ENCODE data around the gene FYB2. TPM values are rescaled to one million over a fixed set of nuclear protein-coding genes. Genes with fewer than 3 reads are reported as not detected.

Gene FYB2
- polyA plus RNA-seq, 1 donor (not counting 4 experiments of a cell fraction or from before 2014, with no cell fraction given): not detected

GRCh38 chr1:56836359-56836758, 17.2 kb upstream of the FYB2 start:
- H3K36me3 ChIP-seq (ENCODE audit: control insufficient read depth in 2 of 2, extremely low read depth in 1 of 2, insufficient read depth in 2 of 2, low read length in 2 of 2): no peaks in the 10 kb centered on the region
- dilution Hi-C loops (cut with MboI; ENCODE audit: extremely low pct_ligation_motif_present, low sequenced_read_pairs): no loop called here
- no peaks in the 10 kb centered on the region for H3K9me1 ChIP-seq (ENCODE audit: control insufficient read depth, extremely low read depth, insufficient read depth, low read length)
- no peaks in the 10 kb centered on the region for H4K20me1 ChIP-seq (ENCODE audit: control insufficient read depth, extremely low read depth, insufficient read depth, low read length)
- no peak overlapping the region for H2AFZ ChIP-seq (ENCODE audit: control insufficient read depth, low read length)
- FAIRE-seq (no peak), DNase-seq (ENCODE audit: low read depth, low spot score) (no peak)
- no peaks in the 10 kb centered on the region for H3K27me3 ChIP-seq (ENCODE audit: control insufficient read depth, extremely low read depth, insufficient read depth, low read length)
- no peak overlapping the region for H3K27ac ChIP-seq (ENCODE audit: control insufficient read depth, insufficient read depth, low read length)
- H3K9ac ChIP-seq (ENCODE audit: control insufficient read depth, extremely low read depth, insufficient read depth, low read length): no peak overlapping the region
- H3K79me2 ChIP-seq (ENCODE audit: control insufficient read depth, insufficient read depth, low read length): no peaks in the 10 kb centered on the region
- TF ChIP-seq EZH2 (IDR thresholded peaks at IDR 0.05; ENCODE audit: low read length): no peak
- TF ChIP-seq, protein P1, sequence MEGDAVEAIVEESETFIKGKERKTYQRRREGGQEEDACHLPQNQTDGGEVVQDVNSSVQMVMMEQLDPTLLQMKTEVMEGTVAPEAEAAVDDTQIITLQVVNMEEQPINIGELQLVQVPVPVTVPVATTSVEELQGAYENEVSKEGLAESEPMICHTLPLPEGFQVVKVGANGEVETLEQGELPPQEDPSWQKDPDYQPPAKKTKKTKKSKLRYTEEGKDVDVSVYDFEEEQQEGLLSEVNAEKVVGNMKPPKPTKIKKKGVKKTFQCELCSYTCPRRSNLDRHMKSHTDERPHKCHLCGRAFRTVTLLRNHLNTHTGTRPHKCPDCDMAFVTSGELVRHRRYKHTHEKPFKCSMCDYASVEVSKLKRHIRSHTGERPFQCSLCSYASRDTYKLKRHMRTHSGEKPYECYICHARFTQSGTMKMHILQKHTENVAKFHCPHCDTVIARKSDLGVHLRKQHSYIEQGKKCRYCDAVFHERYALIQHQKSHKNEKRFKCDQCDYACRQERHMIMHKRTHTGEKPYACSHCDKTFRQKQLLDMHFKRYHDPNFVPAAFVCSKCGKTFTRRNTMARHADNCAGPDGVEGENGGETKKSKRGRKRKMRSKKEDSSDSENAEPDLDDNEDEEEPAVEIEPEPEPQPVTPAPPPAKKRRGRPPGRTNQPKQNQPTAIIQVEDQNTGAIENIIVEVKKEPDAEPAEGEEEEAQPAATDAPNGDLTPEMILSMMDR (optimal IDR thresholded peaks at IDR 0.05 in 1 of 3, IDR thresholded peaks at IDR 0.05 in 1 of 3, conservative IDR thresholded peaks at IDR 0.05 in 1 of 3; ENCODE audit: extremely low read depth in 1 of 3, insufficient read depth in 2 of 3, low read length in 3 of 3): no peak
- H3K4me1 ChIP-seq (ENCODE audit: control insufficient read depth, extremely low read depth, insufficient read depth, low read length): peaks cover 13% of the 10 kb centered on the region
- H3K4me3 ChIP-seq (ENCODE audit: control insufficient read depth in 2 of 3, extremely low read depth in 1 of 3, insufficient read depth in 2 of 3, low read depth in 1 of 3, low read length in 3 of 3): no peak overlapping the region
- H3K4me2 ChIP-seq (ENCODE audit: control insufficient read depth, extremely low read depth, insufficient read depth, low read depth, low read length): no peak overlapping the region
- no peaks in the 10 kb centered on the region for H3K9me3 ChIP-seq (ENCODE audit: control insufficient read depth, low read depth, low read length)

DNA sequence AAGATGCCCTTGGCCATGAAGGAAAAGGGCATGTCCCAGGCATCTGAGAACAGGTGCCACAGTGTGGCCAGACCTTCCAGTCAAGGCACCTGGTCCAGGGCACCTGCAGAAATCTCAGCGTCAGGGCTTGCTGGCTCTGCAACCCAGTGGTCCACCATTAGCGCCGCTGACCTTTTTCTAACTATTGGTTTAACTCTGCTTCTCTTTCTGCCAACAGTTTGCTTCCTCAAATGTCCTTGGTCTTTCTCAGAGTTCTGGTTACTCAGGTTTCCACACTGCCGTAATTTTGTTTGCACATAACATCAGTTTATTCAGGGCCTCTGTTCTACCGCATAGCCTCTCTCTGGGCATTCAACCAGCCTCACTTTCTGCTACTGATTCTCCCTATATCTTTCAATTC, 16.5 kb upstream of the FYB2 start:
- dilution Hi-C loops (cut with MboI; ENCODE audit: extremely low pct_ligation_motif_present, low sequenced_read_pairs): no loop called here

More for the DNA sequence above, 16.5 kb upstream of the FYB2 start:
- DNase-seq (ENCODE audit: low read depth, low spot score) (no peak), FAIRE-seq (no peak)
- TF ChIP-seq, protein P1 (optimal IDR thresholded peaks at IDR 0.05 in 1 of 3, IDR thresholded peaks at IDR 0.05 in 1 of 3, conservative IDR thresholded peaks at IDR 0.05 in 1 of 3; ENCODE audit: extremely low read depth in 1 of 3, insufficient read depth in 2 of 3, low read length in 3 of 3): no peak
- no peak for TF ChIP-seq EZH2 (IDR thresholded peaks at IDR 0.05; ENCODE audit: low read length)
- Histone ChIP-seq H3K79me2 (ENCODE audit: control insufficient read depth, insufficient read depth, low read length) (no peaks in the 10 kb centered on the region), H3K9ac (ENCODE audit: control insufficient read depth, extremely low read depth, insufficient read depth, low read length) (no peak overlapping the region), H3K9me1 (ENCODE audit: control insufficient read depth, extremely low read depth, insufficient read depth, low read length) (no peaks in the 10 kb centered on the region), H3K4me1 (ENCODE audit: control insufficient read depth, extremely low read depth, insufficient read depth, low read length) (peaks cover 13% of the 10 kb centered on the region), H2AFZ (ENCODE audit: control insufficient read depth, low read length) (no peak overlapping the region), H3K27me3 (ENCODE audit: control insufficient read depth, extremely low read depth, insufficient read depth, low read length) (no peaks in the 10 kb centered on the region), H3K4me3 (ENCODE audit: control insufficient read depth in 2 of 3, extremely low read depth in 1 of 3, insufficient read depth in 2 of 3, low read depth in 1 of 3, low read length in 3 of 3) (no peak overlapping the region), H3K9me3 (ENCODE audit: control insufficient read depth, low read depth, low read length) (no peaks in the 10 kb centered on the region), H4K20me1 (ENCODE audit: control insufficient read depth, extremely low read depth, insufficient read depth, low read length) (no peaks in the 10 kb centered on the region), H3K36me3 (ENCODE audit: control insufficient read depth in 2 of 2, extremely low read depth in 1 of 2, insufficient read depth in 2 of 2, low read length in 2 of 2) (no peaks in the 10 kb centered on the region), H3K27ac (ENCODE audit: control insufficient read depth, insufficient read depth, low read length) (no peak overlapping the region), H3K4me2 (ENCODE audit: control insufficient read depth, extremely low read depth, insufficient read depth, low read depth, low read length) (no peak overlapping the region)
